ENCODE results near the gene TNFRSF1A. TPM values are rescaled to one million over a fixed set of nuclear protein-coding genes. Genes with fewer than 3 reads are reported as not detected.

Gene TNFRSF1A
- total RNA-seq, 1 donor from 2014 or later: 21.8 TPM

DNA sequence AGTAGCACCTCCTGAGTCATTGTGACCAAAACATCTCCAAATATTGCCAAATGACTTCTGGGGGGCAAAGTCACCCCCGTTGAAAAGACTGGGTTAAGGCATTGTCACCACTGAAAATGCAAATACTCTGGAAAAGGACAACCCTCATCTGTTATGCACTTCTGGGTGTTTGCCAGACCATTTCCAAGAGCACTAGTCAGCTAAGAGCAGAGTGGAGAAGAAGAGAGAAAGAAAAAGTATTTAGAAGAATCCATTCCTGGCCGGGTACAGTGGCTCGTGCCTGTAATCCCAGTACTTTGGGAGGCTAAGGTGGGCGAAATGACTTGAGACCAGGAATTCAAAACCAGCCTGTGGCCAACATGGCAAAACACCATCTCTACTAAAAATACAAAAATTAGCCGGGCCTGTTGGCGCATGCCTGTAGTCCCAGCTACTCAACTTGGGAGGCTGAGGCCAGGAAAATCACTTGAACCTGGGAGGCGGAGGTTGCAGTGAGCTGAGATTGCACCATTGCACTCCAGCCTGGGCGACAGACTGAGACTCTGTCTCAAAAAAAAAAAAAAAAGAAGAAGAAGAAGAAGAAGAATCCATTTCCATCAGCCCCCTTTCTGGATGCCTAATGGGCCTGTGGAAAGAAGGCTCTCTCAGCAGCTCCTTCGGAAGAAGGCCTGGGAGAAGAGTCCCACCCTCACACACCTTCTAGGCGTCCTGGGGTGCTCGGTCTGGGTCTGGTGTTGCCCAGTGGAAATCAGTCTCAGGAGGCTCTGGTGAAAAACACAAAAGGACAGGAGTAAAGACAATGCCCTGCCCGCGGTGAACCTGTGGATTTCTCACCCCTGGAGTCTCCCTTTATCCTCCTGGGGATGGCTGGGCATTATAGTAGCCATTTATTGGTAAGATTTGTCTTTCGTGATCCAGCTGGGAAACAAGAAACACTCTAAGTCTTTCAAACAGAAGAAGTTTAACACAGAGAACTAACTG is 38.6 kb upstream of the TNFRSF1A start:
- H2AFZ ChIP-seq (replicated peaks): peak overlapping the region; percentile 32
- H3K27me3 Mint-ChIP-seq (ENCODE audit: insufficient read depth, low read depth): peaks cover 9% of the 10 kb centered on the region
- TF ChIP-seq EZH2phosphoT487 (IDR thresholded peaks at IDR 0.05): no peak
- TF ChIP-seq, protein P1, sequence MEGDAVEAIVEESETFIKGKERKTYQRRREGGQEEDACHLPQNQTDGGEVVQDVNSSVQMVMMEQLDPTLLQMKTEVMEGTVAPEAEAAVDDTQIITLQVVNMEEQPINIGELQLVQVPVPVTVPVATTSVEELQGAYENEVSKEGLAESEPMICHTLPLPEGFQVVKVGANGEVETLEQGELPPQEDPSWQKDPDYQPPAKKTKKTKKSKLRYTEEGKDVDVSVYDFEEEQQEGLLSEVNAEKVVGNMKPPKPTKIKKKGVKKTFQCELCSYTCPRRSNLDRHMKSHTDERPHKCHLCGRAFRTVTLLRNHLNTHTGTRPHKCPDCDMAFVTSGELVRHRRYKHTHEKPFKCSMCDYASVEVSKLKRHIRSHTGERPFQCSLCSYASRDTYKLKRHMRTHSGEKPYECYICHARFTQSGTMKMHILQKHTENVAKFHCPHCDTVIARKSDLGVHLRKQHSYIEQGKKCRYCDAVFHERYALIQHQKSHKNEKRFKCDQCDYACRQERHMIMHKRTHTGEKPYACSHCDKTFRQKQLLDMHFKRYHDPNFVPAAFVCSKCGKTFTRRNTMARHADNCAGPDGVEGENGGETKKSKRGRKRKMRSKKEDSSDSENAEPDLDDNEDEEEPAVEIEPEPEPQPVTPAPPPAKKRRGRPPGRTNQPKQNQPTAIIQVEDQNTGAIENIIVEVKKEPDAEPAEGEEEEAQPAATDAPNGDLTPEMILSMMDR (IDR thresholded peaks at IDR 0.05): no peak
- TF ChIP-seq EZH2 (IDR thresholded peaks at IDR 0.05): no peak
- peak overlapping the region; percentile 47 for H3K27ac Mint-ChIP-seq
- peaks cover 50% of the 10 kb centered on the region for H3K4me1 ChIP-seq
- no peak overlapping the region for H3K4me3 Mint-ChIP-seq
- no peaks in the 10 kb centered on the region for H4K20me1 ChIP-seq (ENCODE audit: low read depth)
- no peaks in the 10 kb centered on the region for H3K9me3 Mint-ChIP-seq
- H3K27ac ChIP-seq: no peak overlapping the region
- H3F3A ChIP-seq (ENCODE audit: low read depth): peaks cover 42% of the 10 kb centered on the region
- no peaks in the 10 kb centered on the region for H3K79me2 ChIP-seq (ENCODE audit: low read depth)
- DNase-seq (ENCODE audit: low spot score): peak; percentile 17
- no peak overlapping the region for H3K4me3 ChIP-seq
- no peaks in the 10 kb centered on the region for H3K36me3 Mint-ChIP-seq
- H3K9me3 ChIP-seq (ENCODE audit: low read depth): no peaks in the 10 kb centered on the region
- no peak overlapping the region for H3K4me2 ChIP-seq
- peaks cover 52% of the 10 kb centered on the region for H3K4me1 Mint-ChIP-seq
- no peak overlapping the region for H3K9ac ChIP-seq
- no peaks in the 10 kb centered on the region for H3K36me3 ChIP-seq
- peaks cover 22% of the 10 kb centered on the region for H3K27me3 ChIP-seq

DNA sequence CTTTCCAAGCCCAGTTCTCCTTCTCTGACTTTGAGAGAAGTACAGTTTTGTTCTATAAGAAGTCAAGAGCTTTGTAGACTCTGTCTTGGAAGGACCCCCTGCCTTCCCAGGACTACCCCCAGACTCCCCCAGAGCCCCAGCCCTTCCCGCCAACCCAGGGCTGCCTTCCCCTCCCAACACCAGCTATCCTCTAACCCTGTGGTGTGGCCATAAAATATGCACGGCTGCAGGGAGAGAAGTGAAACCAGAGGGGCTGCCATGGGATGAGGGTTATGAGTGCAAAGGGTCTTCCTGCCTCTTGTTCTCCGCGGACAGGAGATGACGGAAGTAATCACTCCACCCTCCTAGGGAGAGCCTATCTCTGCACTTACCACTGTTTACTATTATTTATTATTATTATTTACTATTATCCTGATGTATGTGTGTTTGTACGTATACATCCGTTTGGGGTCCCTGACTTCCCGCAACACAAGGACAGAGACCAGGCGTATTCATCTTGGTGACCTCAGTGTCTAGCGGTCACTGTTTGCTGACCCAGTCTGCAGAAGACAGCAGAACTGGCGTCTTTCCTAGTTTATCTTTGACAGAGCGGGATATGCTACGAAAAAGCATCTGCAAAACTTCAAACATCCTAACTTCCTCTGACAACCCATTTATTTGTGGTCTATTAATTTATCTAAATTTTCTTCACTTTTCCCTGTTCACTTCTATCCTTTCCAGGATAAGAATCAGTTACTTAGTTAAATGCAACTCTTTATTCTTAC is 37.0 kb upstream of the TNFRSF1A start:
- no peak overlapping the region for H3K9ac ChIP-seq
- no peak overlapping the region for H2AFZ ChIP-seq (replicated peaks)
- H3K27me3 ChIP-seq: peaks cover 31% of the 10 kb centered on the region
- H3F3A ChIP-seq (ENCODE audit: low read depth): peaks cover 48% of the 10 kb centered on the region
- no peak overlapping the region for H3K4me3 ChIP-seq
- no peaks in the 10 kb centered on the region for H3K36me3 ChIP-seq
- Mint-ChIP-seq H3K9me3 (no peaks in the 10 kb centered on the region), H3K27ac (no peak overlapping the region), H3K27me3 (ENCODE audit: insufficient read depth, low read depth) (peaks cover 13% of the 10 kb centered on the region), H3K4me3 (peak overlapping the region; percentile 15), H3K36me3 (no peaks in the 10 kb centered on the region), H3K4me1 (peaks cover 56% of the 10 kb centered on the region)
- peaks cover 4% of the 10 kb centered on the region for H3K79me2 ChIP-seq (ENCODE audit: low read depth)
- H3K4me2 ChIP-seq: no peak overlapping the region
- TF ChIP-seq, protein P1 (IDR thresholded peaks at IDR 0.05): no peak
- TF ChIP-seq EZH2 (IDR thresholded peaks at IDR 0.05) (no peak), EZH2phosphoT487 (IDR thresholded peaks at IDR 0.05) (no peak)
- no peak overlapping the region for H3K27ac ChIP-seq
- no peaks in the 10 kb centered on the region for H4K20me1 ChIP-seq (ENCODE audit: low read depth)
- H3K9me3 ChIP-seq (ENCODE audit: low read depth): no peaks in the 10 kb centered on the region
- peaks cover 63% of the 10 kb centered on the region for H3K4me1 ChIP-seq
- DNase-seq (ENCODE audit: low spot score): no peak

DNA sequence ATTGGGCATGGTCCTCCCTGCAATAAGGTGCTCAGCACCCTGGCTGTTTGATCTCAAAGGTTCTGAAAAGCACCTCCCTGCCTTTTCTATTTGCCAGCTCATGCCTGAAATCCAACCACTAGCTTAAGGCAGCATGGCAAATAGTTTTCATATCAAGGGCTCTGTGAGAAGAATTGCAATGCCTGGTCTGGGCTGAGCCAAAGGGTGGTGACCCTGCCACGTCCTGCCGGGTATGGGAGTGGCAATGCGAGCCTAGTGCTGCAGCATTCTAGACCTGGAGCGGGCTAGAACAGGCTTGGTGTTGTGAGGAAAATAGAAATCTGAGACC is 35.8 kb upstream of the TNFRSF1A start:
- no peak overlapping the region for H3K27ac ChIP-seq
- H4K20me1 ChIP-seq (ENCODE audit: low read depth): no peaks in the 10 kb centered on the region
- H3F3A ChIP-seq (ENCODE audit: low read depth): peaks cover 58% of the 10 kb centered on the region
- no peak for DNase-seq (ENCODE audit: low spot score)
- H3K36me3 ChIP-seq: no peaks in the 10 kb centered on the region
- TF ChIP-seq EZH2 (IDR thresholded peaks at IDR 0.05): no peak
- no peak for TF ChIP-seq EZH2phosphoT487 (IDR thresholded peaks at IDR 0.05)
- TF ChIP-seq, protein P1 (IDR thresholded peaks at IDR 0.05): no peak
- peaks cover 71% of the 10 kb centered on the region for H3K4me1 ChIP-seq
- no peak overlapping the region for H3K4me3 ChIP-seq
- H3K9me3 ChIP-seq (ENCODE audit: low read depth): no peaks in the 10 kb centered on the region
- peak overlapping the region; percentile 72 for H3K4me2 ChIP-seq
- H3K9ac ChIP-seq: no peak overlapping the region
- Mint-ChIP-seq H3K36me3 (no peaks in the 10 kb centered on the region), H3K27me3 (ENCODE audit: insufficient read depth, low read depth) (peaks cover 22% of the 10 kb centered on the region), H3K4me1 (peaks cover 64% of the 10 kb centered on the region), H3K4me3 (peak overlapping the region; percentile 70), H3K27ac (peak overlapping the region; percentile 76), H3K9me3 (no peaks in the 10 kb centered on the region)
- no peak overlapping the region for H2AFZ ChIP-seq (replicated peaks)
- H3K79me2 ChIP-seq (ENCODE audit: low read depth): peaks cover 4% of the 10 kb centered on the region
- peaks cover 24% of the 10 kb centered on the region for H3K27me3 ChIP-seq

Data from neural progenitor cell (in vitro differentiated cells).